DOHH2 (cell line): Measurements from ENCODE around the gene WWOX.

Source experiments
- CTCF ChIP-seq: fragments of 200-600 bp; sonication (generic); IDR thresholded peaks from one replicate; pipeline ENCODE4 v1.5.1; 2014; ENCODE audit warnings: antibody characterized with exemption, mild to moderate bottlenecking, low read depth, low read length; ENCODE audit not compliant: poor library complexity, severe bottlenecking
- EZH2phosphoT487 ChIP-seq: fragments of 200-600 bp; sonication (generic); IDR thresholded peaks from 2 replicates; pipeline ENCODE4 v1.6.1; 2017; ENCODE audit warnings: borderline replicate concordance, mild to moderate bottlenecking, antibody characterized with exemption, low read length, moderate library complexity, mixed read lengths

GRCh38 chr16:79181419-79181818 lies 1082.0 kb downstream of the WWOX start:
- TF ChIP-seq CTCF (no peak), EZH2phosphoT487 (no peak)
